GM18498 (cell line): ENCODE data around the gene PRKCA.

Experiments
- ATAC-seq: cut with Tn5 transposase; IDR thresholded peaks from one replicate; pipeline ENCODE4 v1.9.1; 2021; ENCODE audit warnings: mild to moderate bottlenecking, moderate library complexity; ENCODE audit not compliant: unreplicated experiment

The PRKCA gene

GRCh38 chr17:66406701-66407644 is 104.6 kb downstream of the PRKCA start:
- no peak for ATAC-seq

DNA sequence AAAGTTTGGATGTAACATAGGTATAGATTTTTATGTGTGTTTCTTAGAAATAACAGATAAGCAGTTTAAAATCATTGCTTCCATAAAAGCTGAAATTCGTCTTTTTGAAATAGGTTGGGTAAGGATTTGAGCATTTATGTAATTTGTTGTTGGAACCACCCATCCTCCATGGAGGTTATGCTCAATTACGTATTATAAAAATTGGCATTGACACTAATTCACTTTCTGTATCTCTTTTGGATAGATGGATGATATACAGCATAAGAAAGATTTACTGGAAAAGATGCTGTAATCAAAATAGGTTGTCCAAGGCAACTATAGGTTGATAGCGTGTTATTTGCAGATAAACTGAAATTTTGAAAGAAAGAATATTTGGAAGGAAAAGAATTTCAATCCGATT is 105.5 kb downstream of the PRKCA start:
- ATAC-seq: no peak

DNA sequence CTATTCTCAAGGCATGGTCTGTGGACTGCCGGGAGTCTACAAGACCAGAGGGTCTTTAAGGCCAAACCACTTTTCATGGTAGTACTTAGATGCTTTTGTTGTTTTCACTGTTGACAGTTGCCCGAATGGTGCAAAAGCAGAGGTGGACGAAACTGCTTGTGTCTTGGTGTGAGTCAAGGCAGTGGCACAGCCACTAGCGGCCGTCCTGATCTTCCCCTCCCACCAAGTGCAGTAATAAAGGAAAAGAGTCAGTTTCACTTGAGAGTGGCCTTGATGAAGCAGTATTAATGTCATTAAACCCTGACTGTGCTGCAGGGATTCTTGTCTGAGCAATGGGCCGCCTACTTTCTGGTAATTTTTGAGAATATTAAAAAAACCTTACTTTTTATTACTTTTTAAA is 109.1 kb downstream of the PRKCA start:
- ATAC-seq: no peak

DNA sequence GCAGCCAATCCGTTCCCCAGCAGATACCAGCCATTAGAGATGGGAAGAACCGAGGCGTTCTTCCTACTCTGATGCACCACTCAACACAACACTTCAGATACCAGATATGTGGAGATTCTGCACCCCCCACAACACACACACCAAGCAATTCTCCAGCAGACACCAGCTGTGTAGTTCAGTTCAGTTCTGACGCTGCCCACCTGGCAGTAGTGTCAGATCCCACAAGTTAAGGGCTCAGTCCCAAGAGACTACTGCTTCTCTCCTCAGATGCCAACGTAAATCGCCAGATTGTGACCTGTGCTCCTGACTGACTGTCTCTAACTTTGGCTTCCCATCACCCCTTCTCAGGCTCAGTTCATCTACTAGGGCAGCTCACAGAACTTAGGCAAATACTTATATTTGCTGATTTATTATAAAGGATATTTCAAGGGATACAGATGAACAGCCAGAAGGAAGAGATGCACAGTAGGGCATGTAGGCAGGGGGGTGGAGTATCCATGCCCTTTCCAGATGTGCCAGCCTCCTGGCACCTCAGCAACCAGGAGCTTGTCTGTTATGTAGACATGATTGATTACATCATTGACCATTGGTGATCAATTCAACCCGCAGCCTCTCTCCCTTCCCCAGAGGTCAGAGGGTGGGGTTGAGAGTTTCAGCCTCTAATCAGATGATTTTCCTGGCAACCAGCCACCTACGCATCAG is 110.6 kb downstream of the PRKCA start:
- no peak for ATAC-seq

- no peak for ATAC-seq
Measured at GRCh38 chr17:66413559-66414520, 111.4 kb downstream of the PRKCA start.

DNA sequence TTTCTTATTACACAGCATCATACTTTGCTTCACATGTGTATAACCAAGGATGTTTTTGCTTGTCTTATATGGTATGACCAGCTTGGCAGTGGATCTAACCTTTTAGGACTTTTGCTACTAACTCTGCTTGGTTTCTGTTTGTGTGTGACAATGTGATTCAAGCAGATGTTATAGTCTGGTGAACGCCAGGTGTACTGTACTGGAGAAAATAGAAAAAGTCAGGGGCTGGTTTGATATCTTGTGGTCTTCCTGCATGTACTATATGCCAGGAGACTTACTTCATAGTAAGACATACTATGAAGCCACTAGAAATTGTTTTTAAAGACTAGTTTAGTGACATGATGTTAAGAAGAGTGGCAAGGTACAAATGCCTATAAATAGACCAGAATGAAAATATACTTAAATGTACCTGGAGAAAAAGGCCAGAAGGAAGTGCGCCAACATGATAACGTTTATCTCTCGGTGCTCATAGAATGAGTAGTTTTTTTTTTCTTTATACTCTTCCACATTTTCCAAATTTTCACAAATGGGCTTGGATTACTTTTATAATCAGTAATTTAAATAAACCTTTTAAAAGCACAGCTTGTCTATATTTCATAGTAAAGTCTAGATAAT is 112.3 kb downstream of the PRKCA start:
- ATAC-seq: no peak

- ATAC-seq: no peak
Measured at GRCh38 chr17:66415366-66416206, 113.2 kb downstream of the PRKCA start.

GRCh38 chr17:66416207-66416940 is 114.0 kb downstream of the PRKCA start:
- no peak for ATAC-seq

DNA sequence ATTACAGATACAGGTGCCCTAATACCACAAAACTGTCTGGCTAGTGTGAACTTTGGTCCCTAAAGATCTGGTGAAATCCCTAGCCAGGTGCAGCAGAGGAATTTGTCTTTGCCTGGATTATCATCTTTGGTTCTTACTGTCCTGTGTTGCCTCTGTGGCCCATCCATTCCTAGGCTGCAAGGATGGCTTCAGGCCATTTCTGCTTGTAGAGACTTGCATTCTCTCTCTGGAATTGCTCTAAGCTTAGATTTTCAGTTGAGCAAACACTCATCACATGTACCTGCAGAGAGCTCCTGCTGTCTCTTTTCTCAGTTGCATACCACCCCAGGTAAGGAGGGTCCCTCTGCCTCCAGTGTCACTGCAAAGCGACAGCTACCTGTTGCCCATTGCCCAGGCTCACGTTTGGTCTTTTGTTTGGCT is 114.9 kb downstream of the PRKCA start:
- ATAC-seq: no peak

- ATAC-seq: no peak
Measured at GRCh38 chr17:66420961-66421371, 118.6 kb downstream of the PRKCA start.

DNA sequence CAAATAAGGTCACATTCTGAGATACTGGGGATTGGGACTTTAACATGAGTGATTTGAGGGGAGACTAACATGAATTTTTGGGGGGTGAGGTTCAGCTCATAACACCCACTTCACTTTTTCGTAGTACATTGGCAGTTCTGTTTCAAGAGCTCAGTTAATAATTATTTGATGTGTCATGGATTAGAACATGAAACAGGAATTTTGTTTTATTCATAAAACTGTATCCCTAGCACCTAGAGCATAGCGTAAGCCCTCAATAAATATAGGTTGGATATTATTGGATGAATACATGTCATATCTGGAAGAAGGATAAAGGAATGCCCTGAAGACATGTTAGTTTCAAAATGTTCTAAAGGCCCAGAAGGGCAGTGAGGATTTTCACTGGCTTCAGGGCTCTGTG is 119.8 kb downstream of the PRKCA start:
- no peak for ATAC-seq

GRCh38 chr17:66423056-66423955 is 120.9 kb downstream of the PRKCA start:
- ATAC-seq: no peak

DNA sequence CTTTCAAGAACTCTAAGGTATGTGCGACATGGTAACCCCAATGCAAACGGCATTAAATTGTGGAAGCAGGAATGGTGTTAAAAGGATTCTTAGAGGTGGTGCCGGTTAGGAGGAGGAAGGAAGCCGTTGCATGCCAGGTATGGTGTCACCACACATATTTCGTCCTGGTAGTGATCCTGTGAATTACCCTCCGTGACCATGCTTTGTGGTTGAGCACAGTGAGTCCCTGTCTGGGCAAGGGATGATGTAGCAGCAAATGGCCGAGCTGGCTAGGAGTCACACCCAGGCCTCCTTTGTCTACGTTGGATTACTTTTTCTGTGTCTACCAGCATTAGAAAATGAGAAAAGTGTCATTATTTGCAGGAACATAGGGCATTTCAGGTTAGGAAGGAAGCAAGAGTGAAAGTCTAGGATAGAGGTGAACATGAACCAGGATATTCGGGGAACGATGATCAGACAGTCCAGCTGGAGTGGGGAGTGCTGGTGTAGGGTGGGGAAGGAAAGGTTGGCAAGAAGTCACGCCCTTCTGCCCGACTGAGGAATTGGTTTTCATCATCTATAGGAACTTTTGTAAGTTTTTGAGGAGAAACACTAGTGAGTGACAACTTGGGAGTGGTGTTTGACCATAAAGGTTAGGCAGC is 123.5 kb downstream of the PRKCA start:
- ATAC-seq: no peak

DNA sequence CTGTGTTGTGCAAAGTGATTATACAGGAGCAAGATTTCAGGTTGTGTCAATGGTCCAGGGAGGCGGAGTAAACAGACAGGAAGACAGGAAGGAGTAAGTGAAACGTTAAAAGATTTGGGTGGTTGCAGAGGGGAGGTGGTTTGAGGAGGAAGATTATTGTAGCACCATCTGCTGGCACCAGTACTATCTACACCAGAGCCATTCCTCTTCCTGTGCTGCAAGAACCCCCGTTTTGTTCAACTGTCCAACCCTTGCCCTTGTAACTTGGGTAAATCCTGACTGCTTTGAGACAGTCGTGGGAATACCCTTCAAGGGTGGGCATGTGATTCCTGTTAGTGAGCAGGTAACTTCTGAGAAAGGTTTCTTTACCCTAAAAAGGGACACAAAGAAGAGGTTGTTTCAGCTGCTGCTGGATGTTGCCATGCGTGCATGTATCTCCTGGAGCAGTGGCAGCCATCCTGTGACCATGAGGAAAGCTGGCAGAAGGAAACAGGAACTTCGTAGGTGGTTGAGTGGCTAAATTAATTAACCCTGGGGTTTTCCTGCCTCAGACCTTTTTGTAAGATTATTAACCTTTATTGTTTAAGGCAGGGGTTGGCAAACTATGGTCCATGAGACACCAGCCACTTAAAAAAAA is 124.1 kb downstream of the PRKCA start:
- ATAC-seq: no peak

DNA sequence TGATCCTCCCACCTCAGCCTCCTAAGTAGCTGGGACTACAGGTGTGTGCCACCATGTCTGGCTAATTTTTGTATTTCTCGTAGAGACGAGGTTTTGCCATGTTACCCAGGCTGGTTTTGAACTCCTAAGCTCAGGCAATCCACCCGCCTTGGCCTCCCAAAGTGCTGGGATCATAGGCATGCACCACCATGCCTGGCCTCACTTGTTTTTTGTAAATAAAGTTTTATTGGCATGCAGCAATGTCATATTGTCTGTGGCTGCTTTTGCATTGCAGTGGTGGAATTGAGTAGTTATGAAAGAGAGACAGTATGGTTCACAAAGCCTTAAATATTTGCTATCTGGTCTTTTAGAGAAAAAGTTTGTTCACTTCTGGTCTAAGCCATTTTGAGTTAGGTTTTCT is 124.7 kb downstream of the PRKCA start:
- ATAC-seq: no peak

DNA sequence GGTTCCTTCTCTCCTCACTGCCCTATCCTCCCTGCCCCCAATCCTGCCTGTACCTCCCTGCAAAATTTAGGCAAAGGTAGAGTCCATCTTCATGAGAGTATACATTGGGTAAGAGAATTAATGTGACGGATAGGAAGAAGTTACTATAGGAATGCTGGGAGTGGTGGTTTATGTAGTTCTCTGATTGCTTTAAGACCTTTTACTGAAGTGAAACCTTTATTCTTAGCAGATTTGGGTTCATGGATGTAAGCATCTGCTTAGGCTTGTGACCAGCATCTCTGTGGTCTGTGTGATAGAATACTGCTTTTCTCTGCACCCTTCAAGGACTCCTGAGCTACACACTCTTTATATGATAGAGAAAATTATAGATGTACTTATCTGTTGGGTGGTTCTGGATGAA is 127.3 kb downstream of the PRKCA start:
- no peak for ATAC-seq
